H1 (cell line): ENCODE measurements around the gene RAD51B. TPM values are rescaled to one million over a fixed set of nuclear protein-coding genes. Genes with fewer than 3 reads are reported as not detected.

Source experiments
- CTCF ChIA-PET: fragments of 300-600 bp; sonication (Branson Sonifier 250); formaldehyde crosslinking; loops from one replicate; lab custom pipeline; 2021; ENCODE audit not compliant: partially characterized antibody; lab: Charles Lee
- POLR2A ChIA-PET: fragments of 300-600 bp; sonication (Branson Sonifier 250); formaldehyde crosslinking; loops from one replicate; lab custom pipeline; 2021; ENCODE audit warnings: inconsistent platforms; ENCODE audit not compliant: partially characterized antibody; lab: Charles Lee
- DNase-seq, 2 experiments: peaks; one replicate each; pipeline versions ENCODE4 v3.0.0 to v3.0.0-alpha.2; 2010 to 2022; ENCODE audit warnings: low spot score in 2 of 2, low read depth in 1 of 2, mixed read lengths in 1 of 2
- FAIRE-seq: peaks from 2 replicates; lab custom pipeline; 2011; peaks lifted over from hg19 to GRCh38; lab: Jason Lieb, UNC
- H2AFZ ChIP-seq: 2 replicates; pipeline ENCODE4 v1.8.1; 2012; ENCODE audit warnings: low read length, inconsistent platforms
- H2AK5ac ChIP-seq: 2 replicates; pipeline ENCODE4 v1.6.1; 2013; ENCODE audit warnings: low read depth, low read length
- H2BK120ac ChIP-seq: replicated peaks from 2 replicates; pipeline ENCODE3; 2013; ENCODE audit warnings: low read depth, low read length, inconsistent platforms
- H2BK12ac ChIP-seq: 2 replicates; pipeline ENCODE4 v1.6.1; 2013; ENCODE audit warnings: low read depth, low read length
- H2BK15ac ChIP-seq: 2 replicates; pipeline ENCODE4 v1.6.1; 2013; ENCODE audit warnings: low read length
- H2BK20ac ChIP-seq: 2 replicates; pipeline ENCODE4 v1.6.1; 2013; ENCODE audit warnings: low read length
- H2BK5ac ChIP-seq: 2 replicates; pipeline ENCODE4 v1.6.1; 2013; ENCODE audit warnings: low read depth, low read length
- H3K14ac ChIP-seq: 2 replicates; pipeline ENCODE4 v1.6.1; 2013; ENCODE audit warnings: inconsistent platforms; ENCODE audit not compliant: insufficient read length
- H3K18ac ChIP-seq: 2 replicates; pipeline ENCODE4 v1.6.1; 2013; ENCODE audit warnings: low read length; ENCODE audit errors: extremely low read depth
- H3K23ac ChIP-seq: 2 replicates; pipeline ENCODE4 v1.6.1; 2013; ENCODE audit warnings: inconsistent platforms; ENCODE audit not compliant: insufficient read length
- H3K23me2 ChIP-seq: 2 replicates; pipeline ENCODE4 v1.6.1; 2013; ENCODE audit warnings: low read depth, low read length
- H3K27ac ChIP-seq: 2 replicates; pipeline ENCODE4 v1.6.1; 2011; ENCODE audit warnings: low read depth, low read length, inconsistent platforms
- H3K27me3 ChIP-seq, 4 experiments: replicated peaks in 1 of 4; 1 replicate in 1 of 4; 2 replicates in 3 of 4; pipeline versions ENCODE4 v1.6.1 to v1.8.1; 2011 to 2013; ENCODE audit warnings: low read length in 3 of 4, mild to moderate bottlenecking in 3 of 4, inconsistent platforms in 2 of 4, mixed read lengths in 2 of 4, moderate library complexity in 1 of 4; ENCODE audit not compliant: control insufficient read depth in 3 of 4, insufficient read depth in 3 of 4; ENCODE audit errors: extremely low read depth in 1 of 4
- H3K36me3 ChIP-seq, 4 experiments: 2 replicates each; pipeline versions ENCODE4 v1.6.1 to v1.8.1; 2011 to 2013; ENCODE audit warnings: mild to moderate bottlenecking in 4 of 4, low read length in 3 of 4, moderate library complexity in 2 of 4, control low read depth in 1 of 4, inconsistent platforms in 1 of 4; ENCODE audit not compliant: insufficient read depth in 4 of 4, control insufficient read depth in 2 of 4
- H3K4ac ChIP-seq: replicated peaks from 2 replicates; pipeline ENCODE3; 2013; ENCODE audit warnings: low read length, low read depth, mixed read lengths, inconsistent platforms; ENCODE audit not compliant: insufficient read length
- H3K4me1 ChIP-seq, 4 experiments: replicated peaks in 1 of 4; 1 replicate in 1 of 4; 2 replicates in 3 of 4; pipeline versions ENCODE4 v1.6.1 to v1.8.1; 2011 to 2013; ENCODE audit warnings: low read length in 3 of 4, inconsistent platforms in 2 of 4, mixed read lengths in 1 of 4; ENCODE audit not compliant: insufficient read depth in 4 of 4, control insufficient read depth in 3 of 4
- H3K4me2 ChIP-seq, 2 experiments: 2 replicates each; pipeline versions ENCODE4 v1.6.1 to v1.8.1; 2011 to 2013; ENCODE audit warnings: low read depth in 2 of 2, low read length in 2 of 2, control low read depth in 1 of 2, inconsistent platforms in 1 of 2, mild to moderate bottlenecking in 1 of 2; ENCODE audit not compliant: insufficient read depth in 1 of 2
- H3K4me3 ChIP-seq, 4 experiments: fragments of 200-600, 300-600 bp in 1 of 4; sonication (generic), shearing (Covaris generic), sonication (Bioruptor Twin) in 1 of 4; 2 replicates each; pipeline versions ENCODE4 v1.5.1 to v1.8.1; 2011 to 2016; ENCODE audit warnings: low read length in 4 of 4, low read depth in 3 of 4, control low read depth in 2 of 4, inconsistent platforms in 2 of 4, mild to moderate bottlenecking in 2 of 4, mixed read lengths in 1 of 4, moderate library complexity in 1 of 4; ENCODE audit not compliant: insufficient read depth in 2 of 4; ENCODE audit errors: extremely low read depth in 1 of 4
- H3K56ac ChIP-seq: replicated peaks from 2 replicates; pipeline ENCODE3; 2013; ENCODE audit warnings: low read depth, mild to moderate bottlenecking, mixed read lengths, low read length, inconsistent platforms; ENCODE audit not compliant: insufficient read length
- H3K79me1 ChIP-seq: 2 replicates; pipeline ENCODE4 v1.6.1; 2013; ENCODE audit warnings: low read depth, low read length, control low read depth
- H3K79me2 ChIP-seq, 2 experiments: 2 replicates each; pipeline versions ENCODE4 v1.6.1 to v1.8.1; 2012 to 2013; ENCODE audit warnings: low read length in 2 of 2, mild to moderate bottlenecking in 2 of 2, inconsistent platforms in 1 of 2; ENCODE audit not compliant: insufficient read depth in 2 of 2, control insufficient read depth in 1 of 2
- H3K9ac ChIP-seq, 4 experiments: replicated peaks in 1 of 4; 1 replicate in 1 of 4; 2 replicates in 3 of 4; pipeline versions ENCODE4 v1.6.1 to v1.8.1; 2011 to 2013; ENCODE audit warnings: low read depth in 3 of 4, low read length in 3 of 4, control low read depth in 2 of 4, mild to moderate bottlenecking in 2 of 4, moderate library complexity in 2 of 4, inconsistent platforms in 1 of 4; ENCODE audit errors: extremely low read depth in 1 of 4
- H3K9me3 ChIP-seq, 2 experiments: 2 replicates each; pipeline versions ENCODE4 v1.6.1 to v1.8.1; 2012 to 2013; ENCODE audit warnings: mild to moderate bottlenecking in 2 of 2, moderate library complexity in 2 of 2, control low read depth in 1 of 2, inconsistent platforms in 1 of 2, low read depth in 1 of 2, low read length in 1 of 2, mixed read lengths in 1 of 2; ENCODE audit not compliant: insufficient read depth in 2 of 2
- H4K20me1 ChIP-seq, 2 experiments: replicated peaks in 1 of 2; 2 replicates each; pipeline versions ENCODE3 to v1.8.1; 2011 to 2013; ENCODE audit warnings: inconsistent platforms in 2 of 2, low read length in 2 of 2, mild to moderate bottlenecking in 1 of 2; ENCODE audit not compliant: insufficient read depth in 2 of 2, control insufficient read depth in 1 of 2
- H4K5ac ChIP-seq: 2 replicates; pipeline ENCODE4 v1.6.1; 2013; ENCODE audit warnings: low read length, low read depth, mixed read lengths, inconsistent platforms; ENCODE audit not compliant: insufficient read length
- H4K8ac ChIP-seq: 2 replicates; pipeline ENCODE4 v1.8.0; 2013; ENCODE audit warnings: mild to moderate bottlenecking, moderate library complexity, low read length, inconsistent platforms; ENCODE audit not compliant: insufficient read depth; ENCODE audit errors: extremely low read depth
- H4K91ac ChIP-seq: replicated peaks from 2 replicates; pipeline ENCODE3; 2013; ENCODE audit warnings: low read length, mixed read lengths, inconsistent platforms; ENCODE audit not compliant: insufficient read length
- PHF8 ChIP-seq: fragments of 200-600 bp; sonication (generic); conservative IDR thresholded peaks from 2 replicates; pipeline ENCODE4 v1.7.1; 2012; ENCODE audit warnings: low read depth, mild to moderate bottlenecking, inconsistent platforms, low read length, moderate library complexity
- POU5F1 ChIP-seq: IDR thresholded peaks from 2 replicates; pipeline ENCODE4 v1.6.1; 2011; ENCODE audit warnings: low read depth, mild to moderate bottlenecking, low read length, moderate library complexity
- SIRT6 ChIP-seq: IDR thresholded peaks from one replicate; pipeline ENCODE4 v1.7.1; 2012; ENCODE audit warnings: low read length, inconsistent platforms
- WGBS, 2 experiments: shearing (Covaris generic) in 1 of 2; methylation state at CpG; one replicate each; pipeline versions ENCODE4 v1.1.6 to v1.1.7; 2013 to 2015; ENCODE audit warnings: low lambda C conversion rate in 2 of 2, mixed read lengths in 2 of 2, inconsistent platforms in 1 of 2, low coverage in 1 of 2, missing lambda C conversion rate in 1 of 2; ENCODE audit not compliant: insufficient replicate concordance in 2 of 2, insufficient coverage in 1 of 2, insufficient read length in 1 of 2; ENCODE audit errors: extremely low coverage in 1 of 2, missing lambda C conversion rate in 1 of 2; 5-methylcytosine and 5-hydroxymethylcytosine counted together
- polyA plus RNA-seq, 7 experiments: library from polyadenylated mRNA; depleted of rRNA in 3 of 7; stranded (reverse) in 5 of 7; unstranded in 2 of 7; fragments of >200 nt in 5 of 7; fragments of 200-250 nt in 2 of 7; gene quantifications; 1 replicate in 5 of 7; 2 replicates in 1 of 7; 4 replicates in 1 of 7; pipeline versions ENCODE4 v1.2.1 to v1.2.3, GENCODE V29; 2011 to 2013; ENCODE audit warnings: missing spikeins in 2 of 7, mixed read lengths in 2 of 7
- total RNA-seq: library from RNA; stranded (reverse); fragmentation: NEBNext Ultra II Directional; extraction: Animal tissue kit (Norgen Biotek cat#: 25700); gene quantifications from 2 replicates; pipeline ENCODE4 v1.2.1, GENCODE V29; 2021
- TF ChIP-seq, protein P1 (sequence below): IDR thresholded peaks from 2 replicates; pipeline ENCODE4 v1.6.1; 2012; ENCODE audit warnings: low read length, inconsistent platforms

RAD51B gene
- total and polyA plus RNA-seq, 2 of the 8 experiments (the other 6 are each of a cell fraction or from before 2014, with no cell fraction given): 3.9 to 14.9 TPM

DNA sequence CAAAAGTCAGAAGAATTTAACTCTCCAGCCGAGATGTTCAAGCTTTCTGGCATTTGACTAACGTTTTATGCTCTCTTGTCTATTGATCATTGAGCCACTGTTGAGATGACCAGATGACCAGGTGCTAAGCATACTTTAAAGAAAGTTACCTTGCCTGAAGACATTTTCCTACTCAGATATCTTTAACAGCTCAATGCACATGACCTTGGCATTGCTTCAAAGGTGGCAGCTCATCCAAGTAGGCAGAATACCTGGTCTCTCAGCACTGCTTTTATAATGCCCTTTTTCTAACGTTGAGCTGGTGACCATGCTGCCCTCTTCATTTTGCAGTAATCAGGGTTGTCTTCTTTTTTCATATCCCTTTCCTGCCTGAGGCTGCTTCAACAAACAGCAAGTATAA is 358.1 kb downstream of the RAD51B start:
- FAIRE-seq: no peak
- 78% methylated on average over 3 of the region's 3 CpGs; no CpG with 5 or more reads in 1 of the 2 experiments for WGBS, 2 experiments

More for the DNA sequence above, 358.1 kb downstream of the RAD51B start:
- no peaks in the 10 kb centered on the region; a peak in 1 of 7 replicates for H3K27me3 ChIP-seq
- H4K5ac ChIP-seq: no peak overlapping the region
- H3K9ac ChIP-seq: no peak overlapping the region
- no peak overlapping the region for H3K23ac ChIP-seq
- no peaks in the 10 kb centered on the region for H3K23me2 ChIP-seq
- H4K91ac ChIP-seq: no peak overlapping the region
- no peak overlapping the region for H3K4me3 ChIP-seq
- TF ChIP-seq, protein P1, sequence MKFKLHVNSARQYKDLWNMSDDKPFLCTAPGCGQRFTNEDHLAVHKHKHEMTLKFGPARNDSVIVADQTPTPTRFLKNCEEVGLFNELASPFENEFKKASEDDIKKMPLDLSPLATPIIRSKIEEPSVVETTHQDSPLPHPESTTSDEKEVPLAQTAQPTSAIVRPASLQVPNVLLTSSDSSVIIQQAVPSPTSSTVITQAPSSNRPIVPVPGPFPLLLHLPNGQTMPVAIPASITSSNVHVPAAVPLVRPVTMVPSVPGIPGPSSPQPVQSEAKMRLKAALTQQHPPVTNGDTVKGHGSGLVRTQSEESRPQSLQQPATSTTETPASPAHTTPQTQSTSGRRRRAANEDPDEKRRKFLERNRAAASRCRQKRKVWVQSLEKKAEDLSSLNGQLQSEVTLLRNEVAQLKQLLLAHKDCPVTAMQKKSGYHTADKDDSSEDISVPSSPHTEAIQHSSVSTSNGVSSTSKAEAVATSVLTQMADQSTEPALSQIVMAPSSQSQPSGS: no peak
- TF ChIP-seq POU5F1 (no peak), SIRT6 (no peak), PHF8 (no peak)
- no peaks in the 10 kb centered on the region for H3K9me3 ChIP-seq
- H3K79me1 ChIP-seq: no peaks in the 10 kb centered on the region
- no peak overlapping the region for H3K14ac ChIP-seq
- H2AK5ac ChIP-seq: no peak overlapping the region
- H3K36me3 ChIP-seq: no peaks in the 10 kb centered on the region
- DNase-seq: no peak
- H3K4me2 ChIP-seq: no peak overlapping the region
- H3K27ac ChIP-seq: no peak overlapping the region
- H2BK15ac ChIP-seq: no peak overlapping the region
- H3K4ac ChIP-seq: no peak overlapping the region
- peaks cover 0 to 7% (median 3%) of the 10 kb centered on the region in 4 experiments; a peak in 4 of 7 replicates for H3K4me1 ChIP-seq
- H2BK120ac ChIP-seq: no peak overlapping the region
- H2BK12ac ChIP-seq: no peak overlapping the region
- no peak overlapping the region for H3K56ac ChIP-seq
- no peak overlapping the region for H2BK20ac ChIP-seq
- H4K20me1 ChIP-seq: no peaks in the 10 kb centered on the region
- no peak overlapping the region for H3K18ac ChIP-seq
- H3K79me2 ChIP-seq: no peaks in the 10 kb centered on the region; a peak in 1 of 4 replicates
- H2BK5ac ChIP-seq: no peak overlapping the region
- H4K8ac ChIP-seq: no peak overlapping the region
- CTCF ChIA-PET: interaction anchor here (0.6 kb wide), 1 partner anchor 29 kb away, joined by 4 read pairs; no protein-coding TSS in a partner anchor
- POLR2A ChIA-PET: no interaction called here
- H2AFZ ChIP-seq: no peak overlapping the region
